Measurements from ENCODE around the gene COLEC12.

Gene COLEC12

GRCh38 chr18:497688-498087 is 2.8 kb downstream of the COLEC12 start:
- no peak for DNase-seq (ENCODE audit: low read depth)
- H3K4me3 ChIP-seq (replicated peaks; ENCODE audit: low read depth, low read length) = no peak overlapping the region
- TF ChIP-seq CTCF (IDR thresholded peaks at IDR 0.05; ENCODE audit: low read length, missing control alignments) = no peak

DNA sequence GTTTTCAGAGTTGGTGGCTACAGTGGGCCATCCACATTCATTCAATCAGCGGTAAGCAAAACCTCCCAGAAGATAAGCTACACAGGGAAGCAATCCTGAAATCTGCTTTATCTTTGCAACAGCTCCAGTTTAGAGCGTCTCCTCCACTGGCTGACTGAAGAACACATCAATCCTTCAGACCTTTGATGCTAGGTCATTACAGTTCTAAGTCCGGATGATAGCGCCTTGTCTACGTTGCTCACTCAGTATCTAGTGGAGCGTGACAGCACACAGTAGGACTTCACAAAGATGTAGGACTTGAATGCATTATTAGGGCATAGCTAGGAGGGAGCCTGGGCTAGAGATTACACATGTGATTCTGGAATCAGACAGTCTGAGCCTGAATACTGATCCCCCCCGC is 5.0 kb downstream of the COLEC12 start:
- no peak for TF ChIP-seq CTCF (IDR thresholded peaks at IDR 0.05; ENCODE audit: low read length, missing control alignments)
- no peak overlapping the region for H3K4me3 ChIP-seq (replicated peaks; ENCODE audit: low read depth, low read length)
- DNase-seq (ENCODE audit: low read depth) = no peak

DNA sequence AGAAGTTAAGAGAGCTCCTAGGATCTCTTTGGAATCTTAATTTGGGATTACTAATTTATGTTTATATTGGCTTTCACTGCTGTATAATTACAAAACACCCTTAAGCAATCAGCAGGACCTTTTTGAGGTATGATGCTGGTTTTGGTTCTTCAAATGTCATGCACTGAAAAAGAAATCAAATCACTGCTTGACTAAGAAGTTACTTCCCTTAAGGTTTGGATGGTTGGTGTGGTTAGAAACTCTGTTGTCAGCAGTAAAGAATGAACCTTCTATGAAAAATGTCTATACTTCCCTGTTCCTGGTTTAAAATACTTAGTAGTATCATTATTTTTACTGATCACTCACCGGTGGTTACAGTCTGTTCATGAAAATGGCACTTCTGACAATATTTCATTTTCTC is 5.5 kb downstream of the COLEC12 start:
- no peak for TF ChIP-seq CTCF (IDR thresholded peaks at IDR 0.05; ENCODE audit: low read length, missing control alignments)
- no peak for DNase-seq (ENCODE audit: low read depth)
- H3K4me3 ChIP-seq (replicated peaks; ENCODE audit: low read depth, low read length) = no peak overlapping the region

GRCh38 chr18:493986-494983 is 6.2 kb downstream of the COLEC12 start:
- TF ChIP-seq CTCF (IDR thresholded peaks at IDR 0.05; ENCODE audit: low read length, missing control alignments) = no peak
- H3K4me3 ChIP-seq (replicated peaks; ENCODE audit: low read depth, low read length) = no peak overlapping the region
- peak; percentile 75 for DNase-seq (ENCODE audit: low read depth)

GRCh38 chr18:492451-492850 is 8.1 kb downstream of the COLEC12 start:
- no peak for DNase-seq (ENCODE audit: low read depth)
- no peak overlapping the region for H3K4me3 ChIP-seq (replicated peaks; ENCODE audit: low read depth, low read length)

GRCh38 chr18:490624-491023 is 9.9 kb downstream of the COLEC12 start:
- no peak overlapping the region for H3K4me3 ChIP-seq (replicated peaks; ENCODE audit: low read depth, low read length)
- no peak for TF ChIP-seq CTCF (IDR thresholded peaks at IDR 0.05; ENCODE audit: low read length, missing control alignments)
- DNase-seq (ENCODE audit: low read depth) = no peak

More at GRCh38 chr18:492451-492850, 8.1 kb downstream of the COLEC12 start:
- TF ChIP-seq CTCF (IDR thresholded peaks at IDR 0.05; ENCODE audit: low read length, missing control alignments) = no peak

- H3K4me3 ChIP-seq (replicated peaks; ENCODE audit: low read depth, low read length) = no peak overlapping the region
- no peak for TF ChIP-seq CTCF (IDR thresholded peaks at IDR 0.05; ENCODE audit: low read length, missing control alignments)
- no peak for DNase-seq (ENCODE audit: low read depth)
Observed at GRCh38 chr18:490024-490366, 10.5 kb downstream of the COLEC12 start.
